Activated CD8-positive, alpha-beta memory T cell treated with anti-CD3 and anti-CD28 coated beads for 24 hours (primary cell): ENCODE measurements around the gene USP15.
"Not testable (repeated sequence)": the region's sequence is repeated elsewhere in the genome, so short reads cannot be mapped to it uniquely, and the experiment has no call there.

Experiments used
- DNase-seq: peaks from one replicate; pipeline ENCODE4 v3.0.0-alpha.2; 2020

The USP15 gene

DNA sequence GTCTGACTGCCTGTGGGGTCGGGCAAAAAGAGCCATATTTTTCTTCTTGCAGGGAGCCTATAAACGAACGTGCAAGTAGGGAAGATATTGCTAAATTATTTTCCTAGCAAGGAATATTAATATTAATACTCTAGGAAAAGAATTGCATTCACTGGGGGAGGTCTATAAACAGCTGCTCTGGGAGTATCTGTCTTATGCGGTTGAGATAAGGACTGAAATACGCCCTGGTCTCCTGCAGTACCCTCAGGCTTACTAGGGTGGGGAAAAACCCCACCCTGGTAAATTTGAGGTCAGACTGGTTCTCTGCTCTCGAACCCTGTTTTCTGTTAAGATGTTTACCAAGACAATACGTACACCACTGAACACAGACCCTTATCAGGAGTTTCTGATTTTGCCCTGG, 203.0 kb downstream of the USP15 start:
- not testable (repeated sequence) for DNase-seq
